ENCODE results near the gene IL1B. TPM values are rescaled to one million over a fixed set of nuclear protein-coding genes. Genes with fewer than 3 reads are reported as not detected.
"Not testable (repeated sequence)": the region's sequence is repeated elsewhere in the genome, so short reads cannot be mapped to it uniquely, and the experiment has no call there.

The IL1B gene
- total and polyA plus RNA-seq, 5 donors from 2014 or later, result 1.3 TPM; not detected in 4

DNA sequence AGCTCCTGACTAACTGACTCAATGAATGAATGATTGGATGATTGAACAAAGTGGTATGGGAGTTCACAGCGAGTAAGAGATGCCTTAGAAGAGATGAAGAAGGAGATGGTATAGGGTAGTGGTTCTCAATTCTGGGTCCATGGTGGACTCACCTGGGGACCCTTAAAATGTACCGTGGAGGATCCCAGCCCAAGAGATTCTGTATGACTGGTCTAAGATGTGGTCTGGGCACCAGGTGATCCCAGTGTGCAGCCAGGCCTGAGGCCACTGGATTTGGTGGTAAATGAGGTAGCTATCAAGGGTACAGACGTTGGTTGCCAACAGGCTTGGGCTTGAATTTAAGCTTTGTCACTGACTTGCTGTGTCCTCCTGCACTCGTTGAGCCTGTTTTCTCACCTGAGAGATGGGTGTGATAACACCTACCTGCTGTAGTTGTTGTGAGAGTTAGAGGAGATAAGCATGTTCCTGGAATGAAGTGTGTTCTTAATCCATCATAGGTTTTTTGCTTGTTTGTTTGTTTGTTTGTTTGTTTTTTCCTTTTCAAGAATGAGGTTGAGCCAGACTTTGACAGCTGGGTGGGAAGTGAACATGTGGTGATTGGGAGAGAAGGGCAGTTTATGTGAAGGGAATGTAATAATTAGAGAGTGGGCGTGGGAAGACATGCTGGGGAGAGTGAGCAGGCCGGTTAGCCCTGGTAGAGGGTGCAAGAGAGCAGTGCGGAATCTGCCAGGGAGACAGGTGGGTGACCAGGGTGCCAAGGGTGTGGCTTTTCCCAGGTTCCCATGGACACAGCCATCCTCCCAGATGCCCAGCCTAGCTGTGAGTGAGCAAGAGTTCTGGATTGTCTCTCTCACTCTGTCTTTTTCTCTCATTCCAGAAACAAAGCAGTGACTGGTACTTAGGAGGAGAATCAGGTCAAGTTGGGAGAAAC, 31.4 kb upstream of the IL1B start:
- no peaks in the 10 kb centered on the region for H3K9me3 ChIP-seq (ENCODE audit: control insufficient read depth in 2 of 2, low read length in 2 of 2)
- no peak overlapping the region for H3K4me3 Mint-ChIP-seq
- no peaks in the 10 kb centered on the region for H3K36me3 Mint-ChIP-seq
- no peak for DNase-seq
- H3K9me3 Mint-ChIP-seq, result peaks cover 0 to 7% (median 4%) of the 10 kb centered on the region in 7 donors
- H3K36me3 ChIP-seq (ENCODE audit: control insufficient read depth, insufficient read depth, low read length), result no peaks in the 10 kb centered on the region
- H3K4me1 Mint-ChIP-seq, result peaks cover 3 to 6% (median 5%) of the 10 kb centered on the region in 4 donors
- H3K4me1 ChIP-seq (ENCODE audit: control insufficient read depth, insufficient read depth, low read length, poor library complexity, severe bottlenecking), result no peaks in the 10 kb centered on the region
- no peak overlapping the region for H3K27ac ChIP-seq (ENCODE audit: insufficient read depth, low read length, poor library complexity, severe bottlenecking)
- H3K27me3 Mint-ChIP-seq, result peaks cover 43% of the 10 kb centered on the region
- H3K4me3 ChIP-seq (ENCODE audit: low read depth, low read length), result no peak overlapping the region
- no peak for ATAC-seq (ENCODE audit: low read depth in 2 of 2)
- H3K27me3 ChIP-seq (ENCODE audit: control insufficient read depth, insufficient read depth, low read length), result peaks cover 19% of the 10 kb centered on the region
- H3K27ac Mint-ChIP-seq, result peak overlapping the region in 1 of 3 donors; percentile 84

DNA sequence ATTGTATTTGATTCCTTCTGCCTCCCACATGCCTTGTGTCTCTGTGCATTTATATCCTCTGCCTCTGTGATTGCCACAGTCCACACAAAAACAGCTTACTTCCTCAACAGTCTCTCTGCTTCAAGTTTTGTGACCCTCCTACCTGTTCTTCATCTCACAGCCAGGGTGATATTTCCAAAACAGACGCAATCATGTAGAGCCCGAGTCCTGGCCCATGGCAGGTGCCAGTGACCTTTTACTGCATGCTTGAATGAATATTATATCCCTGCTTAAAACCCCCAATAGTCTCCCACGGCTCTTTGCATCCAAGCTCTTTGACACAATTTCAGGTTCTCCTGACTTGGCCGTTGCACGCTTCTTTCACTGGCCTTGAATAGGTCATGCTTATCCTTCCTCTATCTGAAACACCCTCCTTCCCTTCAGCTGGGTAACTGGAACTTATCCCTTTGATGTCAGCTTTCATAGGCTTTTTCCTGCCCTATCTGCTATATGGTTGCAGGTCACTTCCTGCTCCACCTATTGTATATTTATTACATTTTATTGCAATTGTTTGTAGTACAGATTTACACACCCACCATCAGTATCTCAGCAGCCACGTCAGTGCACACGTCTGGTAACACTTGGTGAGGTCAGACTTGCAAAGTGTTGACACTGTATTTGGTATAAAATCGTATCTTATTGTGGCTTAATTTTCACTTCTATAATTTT, 29.7 kb upstream of the IL1B start:
- no peak for DNase-seq
- Mint-ChIP-seq H3K4me3 (no peak overlapping the region), H3K4me1 (peaks cover 3 to 6% (median 5%) of the 10 kb centered on the region in 4 donors), H3K36me3 (no peaks in the 10 kb centered on the region), H3K27ac (no peak overlapping the region), H3K27me3 (peaks cover 31% of the 10 kb centered on the region), H3K9me3 (peaks cover 0 to 9% (median 2%) of the 10 kb centered on the region in 7 donors)
- Histone ChIP-seq H3K36me3 (ENCODE audit: control insufficient read depth, insufficient read depth, low read length) (no peaks in the 10 kb centered on the region), H3K4me1 (ENCODE audit: control insufficient read depth, insufficient read depth, low read length, poor library complexity, severe bottlenecking) (no peaks in the 10 kb centered on the region), H3K9me3 (ENCODE audit: control insufficient read depth in 2 of 2, low read length in 2 of 2) (peaks cover 0 to 1% of the 10 kb centered on the region in 2 experiments), H3K27ac (ENCODE audit: insufficient read depth, low read length, poor library complexity, severe bottlenecking) (no peak overlapping the region), H3K4me3 (ENCODE audit: low read depth, low read length) (no peak overlapping the region), H3K27me3 (ENCODE audit: control insufficient read depth, insufficient read depth, low read length) (peaks cover 7% of the 10 kb centered on the region)
- ATAC-seq (ENCODE audit: low read depth in 2 of 2), result no peak

- Mint-ChIP-seq H3K9me3 (peaks cover under 1 to 9% (median 5%) of the 10 kb centered on the region in 7 donors), H3K27me3 (peaks cover 22% of the 10 kb centered on the region), H3K27ac (peak overlapping the region in 1 of 3 donors; percentile 18), H3K4me3 (no peak overlapping the region), H3K36me3 (no peaks in the 10 kb centered on the region), H3K4me1 (peaks cover 0 to 5% (median 4%) of the 10 kb centered on the region in 4 donors)
- DNase-seq (no peak), ATAC-seq (ENCODE audit: low read depth in 2 of 2) (no peak)
- Histone ChIP-seq H3K9me3 (ENCODE audit: control insufficient read depth in 2 of 2, low read length in 2 of 2) (peaks cover 4 to 5% of the 10 kb centered on the region in 2 experiments), H3K27ac (ENCODE audit: insufficient read depth, low read length, poor library complexity, severe bottlenecking) (no peak overlapping the region), H3K36me3 (ENCODE audit: control insufficient read depth, insufficient read depth, low read length) (no peaks in the 10 kb centered on the region), H3K27me3 (ENCODE audit: control insufficient read depth, insufficient read depth, low read length) (peaks cover 3% of the 10 kb centered on the region), H3K4me3 (ENCODE audit: low read depth, low read length) (no peak overlapping the region), H3K4me1 (ENCODE audit: control insufficient read depth, insufficient read depth, low read length, poor library complexity, severe bottlenecking) (no peaks in the 10 kb centered on the region)
Measured at GRCh38 chr2:112864072-112864471, 27.5 kb upstream of the IL1B start.

GRCh38 chr2:112859406-112860183, 23.0 kb upstream of the IL1B start:
- not testable (repeated sequence) for H3K36me3 ChIP-seq (ENCODE audit: control insufficient read depth, insufficient read depth, low read length); H3K36me3 Mint-ChIP-seq; H3K4me3 Mint-ChIP-seq; ATAC-seq (ENCODE audit: low read depth in 2 of 2); H3K4me1 Mint-ChIP-seq; H3K4me3 ChIP-seq (ENCODE audit: low read depth, low read length); H3K4me1 ChIP-seq (ENCODE audit: control insufficient read depth, insufficient read depth, low read length, poor library complexity, severe bottlenecking); H3K27me3 ChIP-seq (ENCODE audit: control insufficient read depth, insufficient read depth, low read length); H3K27ac Mint-ChIP-seq; H3K27ac ChIP-seq (ENCODE audit: insufficient read depth, low read length, poor library complexity, severe bottlenecking); H3K9me3 ChIP-seq (ENCODE audit: control insufficient read depth in 2 of 2, low read length in 2 of 2)
- DNase-seq, result peak in 1 of 3 donors; percentile 10
- Mint-ChIP-seq H3K27me3 (peaks cover 19% of the 10 kb centered on the region), H3K9me3 (peaks cover 3 to 19% (median 9%) of the 10 kb centered on the region in 7 donors)

DNA sequence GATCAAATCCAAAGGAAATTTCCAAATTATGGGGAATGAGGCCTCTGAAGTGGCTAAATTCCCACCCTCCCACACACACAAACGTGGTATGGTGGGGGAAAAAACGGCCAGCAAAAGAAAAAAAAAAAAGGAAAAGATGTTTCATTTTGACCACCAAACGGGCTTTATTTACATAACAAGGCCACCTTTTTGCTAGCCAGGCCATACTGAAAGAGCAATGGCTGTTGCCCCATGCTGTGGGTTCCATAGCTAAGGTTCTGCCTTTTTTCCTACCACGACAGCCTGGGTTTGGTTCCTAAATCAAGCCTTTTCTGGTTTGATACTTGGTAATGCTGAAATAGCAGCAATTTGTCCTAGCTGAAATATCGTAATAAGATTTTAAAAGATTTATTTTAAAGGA, 14.0 kb upstream of the IL1B start:
- Histone ChIP-seq H3K4me3 (ENCODE audit: low read depth, low read length) (no peak overlapping the region), H3K27ac (ENCODE audit: insufficient read depth, low read length, poor library complexity, severe bottlenecking) (no peak overlapping the region), H3K36me3 (ENCODE audit: control insufficient read depth, insufficient read depth, low read length) (no peaks in the 10 kb centered on the region), H3K9me3 (ENCODE audit: control insufficient read depth in 2 of 2, low read length in 2 of 2) (no peaks in the 10 kb centered on the region), H3K4me1 (ENCODE audit: control insufficient read depth, insufficient read depth, low read length, poor library complexity, severe bottlenecking) (no peaks in the 10 kb centered on the region), H3K27me3 (ENCODE audit: control insufficient read depth, insufficient read depth, low read length) (peaks cover 4% of the 10 kb centered on the region)
- DNase-seq (no peak), ATAC-seq (ENCODE audit: low read depth in 2 of 2) (no peak)
- Mint-ChIP-seq H3K4me1 (no peaks in the 10 kb centered on the region), H3K36me3 (no peaks in the 10 kb centered on the region), H3K27ac (no peak overlapping the region), H3K4me3 (no peak overlapping the region), H3K9me3 (peaks cover 0 to 2% (median 0%) of the 10 kb centered on the region in 7 donors), H3K27me3 (peaks cover 25% of the 10 kb centered on the region)

- no peaks in the 10 kb centered on the region for H3K36me3 Mint-ChIP-seq
- no peak overlapping the region for H3K4me3 Mint-ChIP-seq
- H3K27me3 Mint-ChIP-seq, result peaks cover 20% of the 10 kb centered on the region
- Histone ChIP-seq H3K4me3 (ENCODE audit: low read depth, low read length) (no peak overlapping the region), H3K36me3 (ENCODE audit: control insufficient read depth, insufficient read depth, low read length) (no peaks in the 10 kb centered on the region), H3K27me3 (ENCODE audit: control insufficient read depth, insufficient read depth, low read length) (peaks cover 4% of the 10 kb centered on the region), H3K9me3 (ENCODE audit: control insufficient read depth in 2 of 2, low read length in 2 of 2) (no peaks in the 10 kb centered on the region), H3K27ac (ENCODE audit: insufficient read depth, low read length, poor library complexity, severe bottlenecking) (no peak overlapping the region), H3K4me1 (ENCODE audit: control insufficient read depth, insufficient read depth, low read length, poor library complexity, severe bottlenecking) (no peaks in the 10 kb centered on the region)
- ATAC-seq (ENCODE audit: low read depth in 2 of 2), result no peak
- H3K4me1 Mint-ChIP-seq, result no peaks in the 10 kb centered on the region
- H3K27ac Mint-ChIP-seq, result no peak overlapping the region
- DNase-seq, result no peak
- peaks cover 0 to 1% (median 0%) of the 10 kb centered on the region in 7 donors for H3K9me3 Mint-ChIP-seq
Measured at GRCh38 chr2:112849956-112850355, 13.4 kb upstream of the IL1B start.

DNA sequence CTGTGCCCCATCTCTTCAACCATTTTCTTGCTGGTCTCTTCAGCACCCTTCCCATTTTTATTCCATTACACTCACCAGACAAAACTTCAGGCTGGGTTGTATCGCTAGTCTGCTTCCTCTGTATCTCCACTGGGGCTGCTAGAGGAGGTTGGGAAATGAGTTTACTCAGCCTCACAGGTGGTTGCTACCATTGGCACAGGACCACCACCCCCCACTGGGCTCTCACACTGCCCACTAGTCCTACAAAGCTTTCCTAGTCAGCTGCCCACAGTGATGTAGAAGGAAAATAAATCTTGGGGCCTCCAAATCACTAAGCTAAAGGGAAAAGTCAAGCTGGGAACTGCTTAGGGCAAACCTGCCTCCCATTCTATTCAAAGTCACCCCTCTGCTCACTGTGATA, 12.3 kb upstream of the IL1B start:
- Histone ChIP-seq H3K36me3 (ENCODE audit: control insufficient read depth, insufficient read depth, low read length) (no peaks in the 10 kb centered on the region), H3K4me3 (ENCODE audit: low read depth, low read length) (no peak overlapping the region), H3K27ac (ENCODE audit: insufficient read depth, low read length, poor library complexity, severe bottlenecking) (no peak overlapping the region), H3K4me1 (ENCODE audit: control insufficient read depth, insufficient read depth, low read length, poor library complexity, severe bottlenecking) (no peaks in the 10 kb centered on the region), H3K27me3 (ENCODE audit: control insufficient read depth, insufficient read depth, low read length) (peaks cover 4% of the 10 kb centered on the region), H3K9me3 (ENCODE audit: control insufficient read depth in 2 of 2, low read length in 2 of 2) (no peaks in the 10 kb centered on the region)
- no peaks in the 10 kb centered on the region for H3K4me1 Mint-ChIP-seq
- ATAC-seq (ENCODE audit: low read depth in 2 of 2), result no peak
- peaks cover 20% of the 10 kb centered on the region for H3K27me3 Mint-ChIP-seq
- no peak overlapping the region for H3K4me3 Mint-ChIP-seq
- no peak overlapping the region for H3K27ac Mint-ChIP-seq
- H3K36me3 Mint-ChIP-seq, result no peaks in the 10 kb centered on the region
- H3K9me3 Mint-ChIP-seq, result peaks cover 0 to 1% (median 0%) of the 10 kb centered on the region in 7 donors
- no peak for DNase-seq
